HepG2 (cell line): ENCODE results near the gene PRKCSH. TPM values are rescaled to one million over a fixed set of nuclear protein-coding genes. Genes with fewer than 3 reads are reported as not detected.
A peak's percentile ranks its signal among the peaks of the same experiment; 100 is the strongest.

Source experiments
- ATAC-seq: fragments of 200-7000 bp; cut with Tn5 transposase; 3 replicates; pipeline ENCODE4 v1.9.1; 2020; ENCODE audit warnings: mild to moderate bottlenecking, moderate library complexity
- BruUV-seq: library from RNA; stranded (reverse); fragments of 400-500 nt; replicated peaks from 2 replicates; lab custom pipeline; 2021; lab: Mats Ljungman, UMichigan
- CTCF ChIA-PET: fragments of 300-600 bp; formaldehyde crosslinking; extraction: SDS; loops from one replicate; lab custom pipeline; 2021; ENCODE audit warnings: low total read pairs, inconsistent platforms, low intra/inter-chr PET ratio; lab: Yijun Ruan, JAX
- POLR2A ChIA-PET: fragments of 350-600 bp; sonication (Branson Sonifier 250); formaldehyde crosslinking; loops from one replicate; lab custom pipeline; 2020; ENCODE audit warnings: antibody characterized with exemption, inconsistent platforms; lab: Yijun Ruan, JAX
- DNase-seq: peaks from one replicate; pipeline ENCODE4 v3.0.0-alpha.2; 2015; ENCODE audit warnings: low spot score
- FAIRE-seq: peaks from 3 replicates; lab custom pipeline; 2011; peaks lifted over from hg19 to GRCh38; lab: Jason Lieb, UNC
- H2AFZ ChIP-seq: one replicate; pipeline ENCODE4 v1.6.1; 2011; ENCODE audit warnings: low read length, inconsistent platforms
- H3K27ac ChIP-seq: fragments of 300-600 bp; 3 replicates; pipeline ENCODE4 v1.8.0; 2011; ENCODE audit warnings: mixed run types, mild to moderate bottlenecking, mixed read lengths, low read length, inconsistent platforms; ENCODE audit not compliant: insufficient read depth; ENCODE audit errors: extremely low read length
- H3K27me3 ChIP-seq, 2 experiments: fragments of 200-600 bp in 1 of 2; 2 replicates in 1 of 2; 3 replicates in 1 of 2; pipeline versions ENCODE4 v1.6.0 to v1.8.0; 2011; ENCODE audit warnings: low read length in 2 of 2, mild to moderate bottlenecking in 2 of 2, moderate library complexity in 2 of 2, inconsistent platforms in 1 of 2; ENCODE audit not compliant: insufficient read depth in 2 of 2, control insufficient read depth in 1 of 2
- H3K36me3 ChIP-seq, 2 experiments: fragments of 200-600 bp in 1 of 2; replicated peaks in 1 of 2; 2 replicates in 1 of 2; 3 replicates in 1 of 2; pipeline versions ENCODE4 v1.5.1 to v1.8.0; 2011; ENCODE audit warnings: low read length in 2 of 2, inconsistent platforms in 1 of 2; ENCODE audit not compliant: insufficient read depth in 2 of 2, control insufficient read depth in 1 of 2
- H3K4me1 ChIP-seq: 2 replicates; pipeline ENCODE4 v1.5.1; 2012; ENCODE audit warnings: low read length, inconsistent platforms; ENCODE audit not compliant: insufficient read depth
- H3K4me2 ChIP-seq: 2 replicates; pipeline ENCODE4 v1.6.0; 2011; ENCODE audit warnings: low read depth, low read length, inconsistent platforms
- H3K4me3 ChIP-seq, 3 experiments: fragments of 200-600 bp in 1 of 3; sonication (generic), shearing (Covaris generic) in 1 of 3; replicated peaks in 1 of 3; 2 replicates each; pipeline ENCODE4 v1.5.1; 2011 to 2016; ENCODE audit warnings: low read length in 3 of 3, inconsistent platforms in 2 of 3, low read depth in 2 of 3, mild to moderate bottlenecking in 2 of 3, control low read depth in 1 of 3, mixed read lengths in 1 of 3; ENCODE audit not compliant: insufficient read depth in 1 of 3
- H3K79me2 ChIP-seq: one replicate; pipeline ENCODE4 v1.6.1; 2011; ENCODE audit warnings: low read length, inconsistent platforms; ENCODE audit not compliant: insufficient read depth
- H3K9ac ChIP-seq: 2 replicates; pipeline ENCODE4 v1.6.0; 2011; ENCODE audit warnings: mild to moderate bottlenecking, low read depth, low read length, inconsistent platforms; ENCODE audit not compliant: insufficient read depth
- H3K9me3 ChIP-seq: 2 replicates; pipeline ENCODE4 v1.5.1; 2012; ENCODE audit warnings: mild to moderate bottlenecking, low read length
- H4K20me1 ChIP-seq: 2 replicates; pipeline ENCODE4 v1.6.0; 2011; ENCODE audit warnings: inconsistent platforms, mild to moderate bottlenecking, low read length, moderate library complexity; ENCODE audit not compliant: insufficient read depth
- ATF7-NPFF ChIP-seq: sonication (generic); formaldehyde crosslinking; IDR thresholded peaks from 2 replicates; pipeline ENCODE4 v1.8.1; 2023; ENCODE audit warnings: mild to moderate bottlenecking, low read depth, missing genetic modification reagents, moderate library complexity
- GABPB1 ChIP-seq: IDR thresholded peaks from 2 replicates; pipeline ENCODE4 v1.6.1; 2016; ENCODE audit warnings: mild to moderate bottlenecking, missing genetic modification reagents, moderate library complexity, missing compliant biosample characterization
- HOMEZ ChIP-seq: IDR thresholded peaks from 2 replicates; pipeline ENCODE4 v1.6.1; 2016; ENCODE audit warnings: low read depth
- MIXL1 ChIP-seq: IDR thresholded peaks from 2 replicates; pipeline ENCODE4 v1.6.1; 2016
- TCF7L2 ChIP-seq: IDR thresholded peaks from 2 replicates; pipeline ENCODE4 v1.6.1; 2011; ENCODE audit warnings: mild to moderate bottlenecking, low read depth, low read length, moderate library complexity
- ZBTB38 ChIP-seq: sonication (generic); formaldehyde crosslinking; IDR thresholded peaks from 2 replicates; pipeline ENCODE4 v1.5.1; 2020; ENCODE audit warnings: mild to moderate bottlenecking, missing genetic modification reagents
- ZBTB7B ChIP-seq: sonication (generic); formaldehyde crosslinking; IDR thresholded peaks from 2 replicates; pipeline ENCODE4 v1.4.0; 2020; ENCODE audit warnings: missing genetic modification reagents
- ZNF225 ChIP-seq: sonication (generic); formaldehyde crosslinking; IDR thresholded peaks from 2 replicates; pipeline ENCODE4 v1.4.0; 2020; ENCODE audit warnings: mild to moderate bottlenecking, missing genetic modification reagents
- ZNF740 ChIP-seq: sonication (generic); formaldehyde crosslinking; IDR thresholded peaks from 2 replicates; pipeline ENCODE4 v1.4.0; 2020; ENCODE audit warnings: missing genetic modification reagents
- WGBS: methylation state at CpG from one replicate; pipeline ENCODE4 v1.1.6; 2017; ENCODE audit warnings: low lambda C conversion rate; 5-methylcytosine and 5-hydroxymethylcytosine counted together
- in situ Hi-C: cut with HindIII; loops from 2 replicates; pipeline ENCODE4 v1.10.0; 2017; ENCODE audit warnings: low pct_unique_long_range_greater_than_20kb; ENCODE audit not compliant: extremely low pct_ligation_motif_present
- intact Hi-C: fragments of 100-400 bp; cut with micrococcal nuclease; formaldehyde crosslinking; loops from one replicate; pipeline ENCODE4 v1.10.0; 2022; ENCODE audit not compliant: unreplicated experiment
- polyA plus RNA-seq, 8 experiments: library from polyadenylated mRNA; depleted of rRNA in 3 of 8; stranded (reverse) in 7 of 8; unstranded in 1 of 8; fragments of >200 nt; fragmentation: Illumina TruSeq in 4 of 8; extraction: Trizol in 4 of 8; gene quantifications; 2 replicates each; pipeline versions ENCODE4 v1.2.1 to v1.2.3, GENCODE V29; 2011 to 2016; ENCODE audit warnings: low read depth in 4 of 8, missing spikeins in 1 of 8, mixed read lengths in 1 of 8; ENCODE audit not compliant: insufficient read depth in 1 of 8
- total RNA-seq, 5 experiments: library from RNA; depleted of rRNA; stranded (reverse); fragments of >200 nt; fragmentation: Illumina TruSeq; extraction: Trizol; gene quantifications; 2 replicates each; pipeline ENCODE4 v1.2.3, GENCODE V29; 2016; ENCODE audit warnings: low read depth in 1 of 5

PRKCSH gene
- total and polyA plus RNA-seq, 2 of the 13 experiments (the other 11 are each of a cell fraction or from before 2014, with no cell fraction given), result 85.1 to 125 TPM

GRCh38 chr19:11426656-11427055, 8.8 kb upstream of the PRKCSH start:
- peak; percentile 23; the same call in 2 of the 3 replicates for ATAC-seq
- peak overlapping the region; percentile 47; the same call in 1 of the 2 replicates for H3K4me2 ChIP-seq
- CTCF ChIA-PET, result no interaction called here
- POLR2A ChIA-PET, result interaction anchor here (1.7 kb wide), 1 partner anchor 9 kb away, joined by 7 read pairs; the partner anchor contains the start of genes ODAD3 and PRKCSH
- no peak overlapping the region for H3K9ac ChIP-seq
- DNase-seq, result no peak
- no peaks in the 10 kb centered on the region for H3K36me3 ChIP-seq
- peak overlapping the region in 1 of 3 experiments; percentile 10; a peak in 1 of 6 replicates for H3K4me3 ChIP-seq
- peaks cover 26% of the 10 kb centered on the region for H3K4me1 ChIP-seq
- FAIRE-seq, result no peak
- no peaks in the 10 kb centered on the region for H4K20me1 ChIP-seq
- intact Hi-C loops (no loop called here), in situ Hi-C loops (no loop called here)
- 0 out of 2 replicates have a peak, but pooled peaks have one; percentile 26 for TF ChIP-seq ZBTB38 (CRISPR knock-in tag)
- no peak for TF ChIP-seq TCF7L2
- no peak for TF ChIP-seq ZBTB7B (CRISPR knock-in tag)
- TF ChIP-seq ZNF740 (CRISPR knock-in tag), result no peak
- no peak for TF ChIP-seq MIXL1 (CRISPR knock-in tag)
- peak; percentile 25; the same call in 1 of the 2 replicates for TF ChIP-seq GABPB1 (CRISPR knock-in tag)
- no peak for TF ChIP-seq ATF7-NPFF (CRISPR knock-in tag)
- no peak for TF ChIP-seq HOMEZ (CRISPR knock-in tag)
- no peak for TF ChIP-seq ZNF225 (CRISPR knock-in tag)
- H3K79me2 ChIP-seq, result no peaks in the 10 kb centered on the region
- 47% methylated on average over 14 of the region's 19 CpGs for WGBS
- peak overlapping the region; percentile 77 for H2AFZ ChIP-seq
- no peak overlapping the region for H3K27ac ChIP-seq
- H3K27me3 ChIP-seq, result peaks cover 3 to 24% of the 10 kb centered on the region in 2 experiments; a peak in 4 of 5 replicates
- H3K9me3 ChIP-seq, result no peaks in the 10 kb centered on the region
- BruUV-seq, result no TSS peak
